ENCODE data around the gene PIGB. TPM values are rescaled to one million over a fixed set of nuclear protein-coding genes. Genes with fewer than 3 reads are reported as not detected.

Gene PIGB
- total and polyA plus RNA-seq, 2 of the 13 experiments (the other 11 are each of a cell fraction or from before 2014, with no cell fraction given): 14.5 to 19.1 TPM

DNA sequence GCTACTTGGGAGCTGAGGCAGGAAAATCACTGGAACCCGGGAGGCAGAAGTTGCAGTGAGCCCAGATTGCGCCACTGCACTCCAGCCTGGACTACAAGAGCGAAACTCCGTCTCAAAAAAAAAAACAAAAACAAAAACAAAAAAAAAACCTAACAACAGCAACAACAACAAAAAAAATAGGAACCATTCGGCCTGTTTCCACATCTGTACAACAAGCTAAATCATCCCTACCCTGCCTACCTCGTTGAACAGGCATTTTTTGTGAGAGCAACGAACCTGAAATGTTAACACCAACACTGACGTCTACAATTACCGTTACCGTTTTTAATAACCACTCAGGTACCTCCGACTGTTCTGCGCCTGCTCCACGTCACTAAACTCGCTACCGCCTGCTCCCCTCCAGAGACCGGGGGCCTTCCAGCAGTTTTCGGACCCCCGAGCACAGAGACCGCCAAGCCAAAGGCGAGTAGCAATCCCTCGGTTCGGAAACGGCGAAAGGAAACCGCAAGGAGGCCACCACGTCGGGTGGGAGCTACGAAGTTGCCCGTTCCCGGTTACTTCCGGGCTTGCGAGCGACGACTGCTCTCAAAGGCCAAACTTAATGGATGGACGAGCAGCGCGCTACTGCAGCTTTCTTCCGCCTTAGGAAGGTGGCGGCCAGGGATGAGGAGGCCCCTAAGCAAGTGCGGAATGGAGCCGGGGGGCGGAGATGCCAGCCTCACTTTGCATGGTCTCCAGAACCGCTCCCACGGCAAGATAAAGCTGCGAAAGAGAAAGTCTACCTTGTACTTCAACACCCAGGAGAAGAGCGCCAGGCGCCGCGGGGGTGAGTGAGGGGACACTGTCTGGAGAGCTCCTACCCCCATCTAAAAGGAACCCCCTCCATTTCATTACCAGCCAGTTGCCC is at the start of gene PIGB, which contains the start of gene PIGBOS1 (continued):
- TF ChIP-seq, protein P1, sequence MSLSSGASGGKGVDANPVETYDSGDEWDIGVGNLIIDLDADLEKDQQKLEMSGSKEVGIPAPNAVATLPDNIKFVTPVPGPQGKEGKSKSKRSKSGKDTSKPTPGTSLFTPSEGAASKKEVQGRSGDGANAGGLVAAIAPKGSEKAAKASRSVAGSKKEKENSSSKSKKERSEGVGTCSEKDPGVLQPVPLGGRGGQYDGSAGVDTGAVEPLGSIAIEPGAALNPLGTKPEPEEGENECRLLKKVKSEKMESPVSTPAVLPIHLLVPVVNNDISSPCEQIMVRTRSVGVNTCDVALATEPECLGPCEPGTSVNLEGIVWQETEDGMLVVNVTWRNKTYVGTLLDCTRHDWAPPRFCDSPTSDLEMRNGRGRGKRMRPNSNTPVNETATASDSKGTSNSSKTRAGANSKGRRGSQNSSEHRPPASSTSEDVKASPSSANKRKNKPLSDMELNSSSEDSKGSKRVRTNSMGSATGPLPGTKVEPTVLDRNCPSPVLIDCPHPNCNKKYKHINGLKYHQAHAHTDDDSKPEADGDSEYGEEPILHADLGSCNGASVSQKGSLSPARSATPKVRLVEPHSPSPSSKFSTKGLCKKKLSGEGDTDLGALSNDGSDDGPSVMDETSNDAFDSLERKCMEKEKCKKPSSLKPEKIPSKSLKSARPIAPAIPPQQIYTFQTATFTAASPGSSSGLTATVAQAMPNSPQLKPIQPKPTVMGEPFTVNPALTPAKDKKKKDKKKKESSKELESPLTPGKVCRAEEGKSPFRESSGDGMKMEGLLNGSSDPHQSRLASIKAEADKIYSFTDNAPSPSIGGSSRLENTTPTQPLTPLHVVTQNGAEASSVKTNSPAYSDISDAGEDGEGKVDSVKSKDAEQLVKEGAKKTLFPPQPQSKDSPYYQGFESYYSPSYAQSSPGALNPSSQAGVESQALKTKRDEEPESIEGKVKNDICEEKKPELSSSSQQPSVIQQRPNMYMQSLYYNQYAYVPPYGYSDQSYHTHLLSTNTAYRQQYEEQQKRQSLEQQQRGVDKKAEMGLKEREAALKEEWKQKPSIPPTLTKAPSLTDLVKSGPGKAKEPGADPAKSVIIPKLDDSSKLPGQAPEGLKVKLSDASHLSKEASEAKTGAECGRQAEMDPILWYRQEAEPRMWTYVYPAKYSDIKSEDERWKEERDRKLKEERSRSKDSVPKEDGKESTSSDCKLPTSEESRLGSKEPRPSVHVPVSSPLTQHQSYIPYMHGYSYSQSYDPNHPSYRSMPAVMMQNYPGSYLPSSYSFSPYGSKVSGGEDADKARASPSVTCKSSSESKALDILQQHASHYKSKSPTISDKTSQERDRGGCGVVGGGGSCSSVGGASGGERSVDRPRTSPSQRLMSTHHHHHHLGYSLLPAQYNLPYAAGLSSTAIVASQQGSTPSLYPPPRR (CRISPR knock-in tag; IDR thresholded peaks at IDR 0.05; ENCODE audit: borderline replicate concordance): no peak
- peak; percentile 72 for TF ChIP-seq ZKSCAN8 (CRISPR knock-in tag; IDR thresholded peaks at IDR 0.05; ENCODE audit: borderline replicate concordance)
- no peak for TF ChIP-seq ZBTB1 (CRISPR knock-in tag; IDR thresholded peaks at IDR 0.05; ENCODE audit: borderline replicate concordance)
- peak; percentile 77 for TF ChIP-seq ARNT2 (CRISPR knock-in tag; IDR thresholded peaks at IDR 0.05; ENCODE audit: low read depth)
- peak in 1 of 2 experiments; percentile 62; a peak in 1 of 4 replicates for TF ChIP-seq REST (IDR thresholded peaks at IDR 0.05; ENCODE audit: borderline replicate concordance in 1 of 2, low read depth in 1 of 2, low read length in 2 of 2)
- no peak for TF ChIP-seq MBD4 (IDR thresholded peaks at IDR 0.05; ENCODE audit: borderline replicate concordance, low read length)
- TF ChIP-seq CREM (IDR thresholded peaks at IDR 0.05): peak; percentile 75
- no peak for TF ChIP-seq CREM (CRISPR knock-in tag; IDR thresholded peaks at IDR 0.05)
- TF ChIP-seq, protein P2, sequence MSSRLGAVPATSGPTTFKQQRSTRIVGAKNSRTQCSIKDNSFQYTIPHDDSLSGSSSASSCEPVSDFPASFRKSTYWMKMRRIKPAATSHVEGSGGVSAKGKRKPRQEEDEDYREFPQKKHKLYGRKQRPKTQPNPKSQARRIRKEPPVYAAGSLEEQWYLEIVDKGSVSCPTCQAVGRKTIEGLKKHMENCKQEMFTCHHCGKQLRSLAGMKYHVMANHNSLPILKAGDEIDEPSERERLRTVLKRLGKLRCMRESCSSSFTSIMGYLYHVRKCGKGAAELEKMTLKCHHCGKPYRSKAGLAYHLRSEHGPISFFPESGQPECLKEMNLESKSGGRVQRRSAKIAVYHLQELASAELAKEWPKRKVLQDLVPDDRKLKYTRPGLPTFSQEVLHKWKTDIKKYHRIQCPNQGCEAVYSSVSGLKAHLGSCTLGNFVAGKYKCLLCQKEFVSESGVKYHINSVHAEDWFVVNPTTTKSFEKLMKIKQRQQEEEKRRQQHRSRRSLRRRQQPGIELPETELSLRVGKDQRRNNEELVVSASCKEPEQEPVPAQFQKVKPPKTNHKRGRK (CRISPR knock-in tag; IDR thresholded peaks at IDR 0.05): no peak
- TF ChIP-seq, protein P3, sequence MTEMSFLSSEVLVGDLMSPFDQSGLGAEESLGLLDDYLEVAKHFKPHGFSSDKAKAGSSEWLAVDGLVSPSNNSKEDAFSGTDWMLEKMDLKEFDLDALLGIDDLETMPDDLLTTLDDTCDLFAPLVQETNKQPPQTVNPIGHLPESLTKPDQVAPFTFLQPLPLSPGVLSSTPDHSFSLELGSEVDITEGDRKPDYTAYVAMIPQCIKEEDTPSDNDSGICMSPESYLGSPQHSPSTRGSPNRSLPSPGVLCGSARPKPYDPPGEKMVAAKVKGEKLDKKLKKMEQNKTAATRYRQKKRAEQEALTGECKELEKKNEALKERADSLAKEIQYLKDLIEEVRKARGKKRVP (CRISPR knock-in tag; IDR thresholded peaks at IDR 0.05): peak in 1 of 2 experiments; percentile 47; a peak in 1 of 4 replicates
- no peak for TF ChIP-seq KLF13 (CRISPR knock-in tag; IDR thresholded peaks at IDR 0.05)

Measured in HepG2 (cell line).